Kidney (tissue), 14 donors: ENCODE data around the gene APEX2. TPM values are rescaled to one million over a fixed set of nuclear protein-coding genes. Genes with fewer than 3 reads are reported as not detected.

ENCODE experiments used
- DNase-seq, 5 donors: peaks; one replicate each; pipeline ENCODE4 v3.0.0-alpha.2; 2013 to 2020
- FAIRE-seq: peaks from 2 replicates; lab custom pipeline; 2012; peaks lifted over from hg19 to GRCh38; lab: Jason Lieb, UNC
- H3K27ac ChIP-seq, 2 donors: one replicate each; pipeline ENCODE4 v1.7.0; 2013; ENCODE audit warnings: low read depth in 2 of 2, low read length in 2 of 2, inconsistent platforms in 1 of 2
- H3K27me3 ChIP-seq: one replicate; pipeline ENCODE4 v1.7.1; 2013; ENCODE audit warnings: low read length, inconsistent platforms; ENCODE audit not compliant: control insufficient read depth, insufficient read depth
- H3K36me3 ChIP-seq, 3 donors: one replicate each; pipeline versions ENCODE4 v1.7.0 to v1.7.1; 2013; ENCODE audit warnings: low read length in 3 of 3, control low read depth in 1 of 3, inconsistent platforms in 1 of 3; ENCODE audit not compliant: insufficient read depth in 3 of 3, control insufficient read depth in 2 of 3
- H3K4me1 ChIP-seq, 3 donors: one replicate each; pipeline versions ENCODE4 v1.7.0 to v1.7.1; 2013; ENCODE audit warnings: low read length in 3 of 3, inconsistent platforms in 1 of 3, low read depth in 1 of 3; ENCODE audit not compliant: control insufficient read depth in 2 of 3, insufficient read depth in 2 of 3
- H3K4me3 ChIP-seq, 3 donors: one replicate each; pipeline versions ENCODE4 v1.7.0 to v1.8.1; 2013; ENCODE audit warnings: low read length in 3 of 3, control low read depth in 1 of 3, inconsistent platforms in 1 of 3
- H3K9ac ChIP-seq, 3 donors: one replicate each; pipeline versions ENCODE4 v1.7.0 to v1.7.1; 2013; ENCODE audit warnings: low read length in 3 of 3, control low read depth in 1 of 3, inconsistent platforms in 1 of 3
- H3K9me3 ChIP-seq, 3 donors: one replicate each; pipeline versions ENCODE4 v1.7.0 to v1.7.1; 2013; ENCODE audit warnings: low read length in 3 of 3, control low read depth in 1 of 3, inconsistent platforms in 1 of 3; ENCODE audit not compliant: control insufficient read depth in 2 of 3, insufficient read depth in 1 of 3
- intact Hi-C: fragments of 100-400 bp; cut with DNase I; formaldehyde crosslinking; loops from one replicate; pipeline ENCODE4 v1.11.1; 2022
- polyA plus RNA-seq: library from polyadenylated mRNA; stranded (reverse); fragments of 350-450 nt; fragmentation: Illumina TruSeq; extraction: RNeasy Lipid Tissue Mini Kit (QIAGEN cat#74804); gene quantifications from one replicate; pipeline ENCODE4 v1.2.3, GENCODE V29; 2014; ENCODE audit warnings: low read depth, low replicate concordance; ENCODE audit not compliant: insufficient read depth
- total RNA-seq: library from RNA; stranded (reverse); fragmentation: NEBNext Ultra II Directional; extraction: Animal tissue kit (Norgen Biotek cat#: 25700); gene quantifications from one replicate; pipeline ENCODE4 v1.2.1, GENCODE V29; 2021
- TF ChIP-seq, protein P1 (sequence below): IDR thresholded peaks from 3 replicates; pipeline ENCODE4 v1.5.1; 2012; ENCODE audit warnings: mild to moderate bottlenecking, moderate library complexity, borderline replicate concordance; ENCODE audit not compliant: insufficient read depth; ENCODE audit errors: extremely low read depth
- donor health status: control.
- donor health status: control.
- donor health status: control.
- donor health status: control.
- donor health status: control.
- donor health status: DM: yes; HTN: yes; CAD: no.
- donor health status: Normal renal cell carcinoma (clear cell type).

The APEX2 gene
- total and polyA plus RNA-seq, 2 donors from 2014 or later: 15.9 to 16.9 TPM

DNA sequence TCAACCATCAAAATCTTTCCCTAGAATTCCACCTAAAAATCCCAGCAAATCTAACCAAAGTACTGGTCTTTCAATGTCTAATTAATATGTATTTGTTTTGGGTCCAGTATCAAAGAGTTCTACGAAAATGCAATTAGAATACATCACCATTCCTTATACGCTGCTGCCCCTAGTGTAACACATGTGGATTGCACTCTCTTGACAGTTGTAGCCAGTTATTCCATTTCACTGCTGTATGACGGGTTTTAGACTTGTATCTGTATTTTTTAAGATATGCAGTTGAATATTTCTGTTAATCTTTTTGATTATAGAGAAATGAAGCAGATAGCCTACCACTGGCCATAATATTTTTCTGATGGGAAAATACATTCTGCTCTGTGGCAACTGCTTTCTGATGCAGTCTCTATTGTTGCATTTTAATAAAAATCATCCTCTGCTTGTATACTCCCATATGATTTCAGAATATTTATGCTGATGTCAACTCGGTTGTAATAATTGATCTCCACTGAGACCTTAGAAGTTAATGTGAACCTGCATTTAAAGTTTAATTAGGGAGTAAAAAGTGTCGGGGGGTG, 57.6 kb downstream of the APEX2 start:
- Histone ChIP-seq H3K9ac (peak overlapping the region in 1 of 3 donors; percentile 19), H3K9me3 (no peaks in the 10 kb centered on the region), H3K27ac (no peak overlapping the region), H3K27me3 (no peaks in the 10 kb centered on the region), H3K36me3 (no peaks in the 10 kb centered on the region), H3K4me1 (peaks cover 0 to 3% (median 0%) of the 10 kb centered on the region in 3 donors), H3K4me3 (peak overlapping the region in 2 of 3 donors; percentile 46 to 52)
- TF ChIP-seq, protein P1, sequence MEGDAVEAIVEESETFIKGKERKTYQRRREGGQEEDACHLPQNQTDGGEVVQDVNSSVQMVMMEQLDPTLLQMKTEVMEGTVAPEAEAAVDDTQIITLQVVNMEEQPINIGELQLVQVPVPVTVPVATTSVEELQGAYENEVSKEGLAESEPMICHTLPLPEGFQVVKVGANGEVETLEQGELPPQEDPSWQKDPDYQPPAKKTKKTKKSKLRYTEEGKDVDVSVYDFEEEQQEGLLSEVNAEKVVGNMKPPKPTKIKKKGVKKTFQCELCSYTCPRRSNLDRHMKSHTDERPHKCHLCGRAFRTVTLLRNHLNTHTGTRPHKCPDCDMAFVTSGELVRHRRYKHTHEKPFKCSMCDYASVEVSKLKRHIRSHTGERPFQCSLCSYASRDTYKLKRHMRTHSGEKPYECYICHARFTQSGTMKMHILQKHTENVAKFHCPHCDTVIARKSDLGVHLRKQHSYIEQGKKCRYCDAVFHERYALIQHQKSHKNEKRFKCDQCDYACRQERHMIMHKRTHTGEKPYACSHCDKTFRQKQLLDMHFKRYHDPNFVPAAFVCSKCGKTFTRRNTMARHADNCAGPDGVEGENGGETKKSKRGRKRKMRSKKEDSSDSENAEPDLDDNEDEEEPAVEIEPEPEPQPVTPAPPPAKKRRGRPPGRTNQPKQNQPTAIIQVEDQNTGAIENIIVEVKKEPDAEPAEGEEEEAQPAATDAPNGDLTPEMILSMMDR: peak; percentile 77
- DNase-seq (peak in 2 of 5 donors; percentile 32 to 60), FAIRE-seq (peak; percentile 97)
- intact Hi-C loops: no loop called here

Other genes starting within 250 kb of the APEX2 start
- not detected for gene ITIH6, start 202.1 kb upstream of the APEX2 start, total RNA-seq
- gene ITIH6, start 202.1 kb upstream of the APEX2 start, polyA plus RNA-seq: not detected
- gene MAGED2, start 192.6 kb upstream of the APEX2 start, total RNA-seq: 185 TPM
- gene MAGED2, start 192.6 kb upstream of the APEX2 start, polyA plus RNA-seq: 285 TPM
- gene TRO, start 79.5 kb upstream of the APEX2 start, total RNA-seq: 11.6 TPM
- gene TRO, start 79.5 kb upstream of the APEX2 start, polyA plus RNA-seq: 17.0 TPM
- 0.31 TPM for gene PFKFB1, start 6.2 kb upstream of the APEX2 start, total RNA-seq
- 1.1 TPM for gene PFKFB1, start 6.2 kb upstream of the APEX2 start, polyA plus RNA-seq
- gene ALAS2, start 30.6 kb downstream of the APEX2 start, total RNA-seq: 0.79 TPM
- gene ALAS2, start 30.6 kb downstream of the APEX2 start, polyA plus RNA-seq: not detected
- not detected for gene PAGE2B, start 74.7 kb downstream of the APEX2 start, total RNA-seq
- gene PAGE2B, start 74.7 kb downstream of the APEX2 start, polyA plus RNA-seq: not detected
- not detected for gene PAGE2, start 88.7 kb downstream of the APEX2 start, total RNA-seq
- not detected for gene PAGE2, start 88.7 kb downstream of the APEX2 start, polyA plus RNA-seq
- gene PAGE5, start 220.0 kb downstream of the APEX2 start, total RNA-seq: not detected
- not detected for gene PAGE5, start 220.0 kb downstream of the APEX2 start, polyA plus RNA-seq